H9 (cell line): ENCODE measurements around the gene ANKRD16. TPM values are rescaled to one million over a fixed set of nuclear protein-coding genes. Genes with fewer than 3 reads are reported as not detected.

ENCODE experiments used
- DNase-seq: peaks from one replicate; pipeline ENCODE4 v3.0.0-alpha.2; 2017
- H2AFZ ChIP-seq: one replicate; pipeline ENCODE4 v1.6.1; 2013; ENCODE audit warnings: mild to moderate bottlenecking, low read length, control low read depth, moderate library complexity
- H2AK5ac ChIP-seq: 2 replicates; pipeline ENCODE4 v1.6.1; 2013; ENCODE audit warnings: low read length, control low read depth, mixed read lengths; ENCODE audit not compliant: insufficient read length
- H2BK120ac ChIP-seq: one replicate; pipeline ENCODE4 v1.6.1; 2013; ENCODE audit warnings: low read depth, mild to moderate bottlenecking, low read length, control low read depth, inconsistent platforms; ENCODE audit not compliant: poor library complexity, severe bottlenecking
- H2BK12ac ChIP-seq: 2 replicates; pipeline ENCODE4 v1.6.1; 2013; ENCODE audit warnings: low read length, control low read depth, mixed read lengths, low read depth; ENCODE audit not compliant: insufficient read length
- H2BK15ac ChIP-seq: 2 replicates; pipeline ENCODE4 v1.6.1; 2013; ENCODE audit warnings: low read depth, low read length, control low read depth
- H2BK20ac ChIP-seq: one replicate; pipeline ENCODE4 v1.6.1; 2013; ENCODE audit warnings: low read depth, mild to moderate bottlenecking, low read length, control low read depth, inconsistent platforms; ENCODE audit not compliant: poor library complexity, severe bottlenecking
- H2BK5ac ChIP-seq: 2 replicates; pipeline ENCODE4 v1.6.1; 2013; ENCODE audit warnings: low read length, control low read depth, mixed read lengths; ENCODE audit not compliant: insufficient read length
- H3K14ac ChIP-seq: 2 replicates; pipeline ENCODE4 v1.6.1; 2013; ENCODE audit warnings: low read length, control low read depth; ENCODE audit not compliant: insufficient read depth
- H3K18ac ChIP-seq: 2 replicates; pipeline ENCODE4 v1.6.1; 2013; ENCODE audit warnings: low read depth, mild to moderate bottlenecking, mixed read lengths, low read length, control low read depth; ENCODE audit not compliant: insufficient read length
- H3K23ac ChIP-seq: 2 replicates; pipeline ENCODE4 v1.6.1; 2013; ENCODE audit warnings: low read length, control low read depth, mixed read lengths, low read depth; ENCODE audit not compliant: insufficient read length
- H3K23me2 ChIP-seq: 2 replicates; pipeline ENCODE4 v1.6.1; 2013; ENCODE audit warnings: low read depth, mild to moderate bottlenecking, mixed read lengths, low read length, control low read depth; ENCODE audit not compliant: insufficient read length, poor library complexity, severe bottlenecking
- H3K27ac ChIP-seq: 2 replicates; pipeline ENCODE4 v1.5.1; 2013; ENCODE audit warnings: low read length, control low read depth, mixed read lengths, low read depth; ENCODE audit not compliant: insufficient read length
- H3K27me3 ChIP-seq: 2 replicates; pipeline ENCODE4 v1.6.1; 2013; ENCODE audit warnings: low read length, control low read depth, inconsistent platforms; ENCODE audit not compliant: insufficient read depth
- H3K4ac ChIP-seq: 2 replicates; pipeline ENCODE4 v1.6.1; 2013; ENCODE audit warnings: low read depth, mild to moderate bottlenecking, control low read depth, inconsistent platforms, low read length, moderate library complexity
- H3K4me1 ChIP-seq: 2 replicates; pipeline ENCODE4 v1.6.1; 2013; ENCODE audit warnings: low read length, control low read depth, inconsistent platforms; ENCODE audit not compliant: insufficient read depth
- H3K4me2 ChIP-seq: 2 replicates; pipeline ENCODE4 v1.6.1; 2013; ENCODE audit warnings: low read length, control low read depth, mixed read lengths; ENCODE audit not compliant: insufficient read length, insufficient read depth
- H3K56ac ChIP-seq: 2 replicates; pipeline ENCODE4 v1.6.1; 2013; ENCODE audit warnings: low read depth, mild to moderate bottlenecking, mixed read lengths, low read length, control low read depth; ENCODE audit not compliant: insufficient read length
- H3K79me1 ChIP-seq: 2 replicates; pipeline ENCODE4 v1.6.1; 2013; ENCODE audit warnings: low read depth, mild to moderate bottlenecking, moderate library complexity, low read length, control low read depth, inconsistent platforms; ENCODE audit not compliant: insufficient read depth, poor library complexity, severe bottlenecking
- H3K79me2 ChIP-seq: 2 replicates; pipeline ENCODE4 v1.6.1; 2013; ENCODE audit warnings: low read length, control low read depth, inconsistent platforms; ENCODE audit not compliant: insufficient read depth
- H3K9ac ChIP-seq: 2 replicates; pipeline ENCODE4 v1.6.1; 2013; ENCODE audit warnings: low read length, control low read depth, mixed read lengths; ENCODE audit not compliant: insufficient read length; ENCODE audit errors: extremely low read depth
- H3K9me3 ChIP-seq: one replicate; pipeline ENCODE4 v1.6.1; 2013; ENCODE audit warnings: low read depth, low read length, inconsistent platforms; ENCODE audit not compliant: control insufficient read depth
- H3T11ph ChIP-seq: one replicate; pipeline ENCODE4 v1.6.1; 2013; ENCODE audit warnings: mild to moderate bottlenecking, low read length, control low read depth, inconsistent platforms
- H4K20me1 ChIP-seq: one replicate; pipeline ENCODE4 v1.6.1; 2013; ENCODE audit not compliant: control insufficient read depth, insufficient read length, insufficient read depth
- H4K5ac ChIP-seq: 2 replicates; pipeline ENCODE4 v1.6.1; 2013; ENCODE audit warnings: low read depth, mild to moderate bottlenecking, mixed read lengths, low read length, control low read depth; ENCODE audit not compliant: insufficient read length
- H4K8ac ChIP-seq: replicated peaks from 2 replicates; pipeline ENCODE4 v1.6.1; 2013; ENCODE audit warnings: low read length, control low read depth, mixed read lengths, low read depth; ENCODE audit not compliant: insufficient read length
- H4K91ac ChIP-seq: 2 replicates; pipeline ENCODE4 v1.6.1; 2013; ENCODE audit warnings: low read depth, mild to moderate bottlenecking, moderate library complexity, mixed read lengths, low read length, control low read depth; ENCODE audit not compliant: insufficient read length
- H3K27ac Mint-ChIP-seq, 3 experiments: 2 replicates in 2 of 3; 3 replicates in 1 of 3; pipeline ENCODE4 v1.8.0; 2020 to 2021; ENCODE audit warnings: mixed read lengths in 3 of 3, mild to moderate bottlenecking in 1 of 3, moderate library complexity in 1 of 3
- H3K27me3 Mint-ChIP-seq: 2 replicates; pipeline ENCODE4 v1.8.0; 2021; ENCODE audit warnings: low read depth, mild to moderate bottlenecking, moderate library complexity, mixed read lengths
- H3K36me3 Mint-ChIP-seq, 3 experiments: 2 replicates in 2 of 3; 3 replicates in 1 of 3; pipeline ENCODE4 v1.8.0; 2020 to 2021; ENCODE audit warnings: low read depth in 3 of 3, mixed read lengths in 3 of 3; ENCODE audit not compliant: insufficient read depth in 1 of 3
- H3K4me1 Mint-ChIP-seq, 2 experiments: 2 replicates each; pipeline ENCODE4 v1.8.0; 2020; ENCODE audit warnings: mixed read lengths in 2 of 2
- H3K4me3 Mint-ChIP-seq, 2 experiments: 2 replicates in 1 of 2; 3 replicates in 1 of 2; pipeline ENCODE4 v1.8.0; 2020 to 2021; ENCODE audit warnings: mild to moderate bottlenecking in 2 of 2, mixed read lengths in 2 of 2, moderate library complexity in 1 of 2
- H3K9me3 Mint-ChIP-seq, 2 experiments: 2 replicates in 1 of 2; 3 replicates in 1 of 2; pipeline ENCODE4 v1.8.0; 2020; ENCODE audit warnings: mild to moderate bottlenecking in 2 of 2, mixed read lengths in 2 of 2, moderate library complexity in 1 of 2
- CTCF ChIP-seq: fragments of 200-600 bp; sonication (generic); conservative IDR thresholded peaks from 3 replicates; pipeline ENCODE4 v1.8.0; 2021; ENCODE audit warnings: antibody characterized with exemption, mild to moderate bottlenecking
- WGBS: extraction: QIAGEN DNeasy Blood & Tissue Kit; methylation state at CpG from one replicate; pipeline ENCODE4 v1.1.7; 2013; ENCODE audit warnings: missing lambda C conversion rate, low lambda C conversion rate, mixed read lengths; ENCODE audit not compliant: insufficient read length; ENCODE audit errors: extremely low coverage; 5-methylcytosine and 5-hydroxymethylcytosine counted together
- total RNA-seq: library from RNA; stranded (reverse); gene quantifications from 2 replicates; pipeline ENCODE4 v1.2.1, GENCODE V29; 2021

ANKRD16 gene
- total RNA-seq, 1 experiment from 2014 or later: 11.4 TPM

GRCh38 chr10:5828725-5829124 lies 61.0 kb downstream of the ANKRD16 start:
- WGBS: no CpG with 5 or more reads among the region's 16 CpGs
- no peak overlapping the region for H3K14ac ChIP-seq
- no peaks in the 10 kb centered on the region for H3K79me2 ChIP-seq
- H2BK20ac ChIP-seq: no peak overlapping the region
- H2BK120ac ChIP-seq: no peak overlapping the region
- no peaks in the 10 kb centered on the region for H3K9me3 Mint-ChIP-seq
- no peak overlapping the region for H2AFZ ChIP-seq
- H4K5ac ChIP-seq: no peak overlapping the region
- H3K4me1 Mint-ChIP-seq: no peaks in the 10 kb centered on the region
- no peaks in the 10 kb centered on the region for H3K4me1 ChIP-seq
- H4K20me1 ChIP-seq: no peaks in the 10 kb centered on the region
- H2BK5ac ChIP-seq: no peak overlapping the region
- no peak overlapping the region for H2BK15ac ChIP-seq
- no peaks in the 10 kb centered on the region for H3K23me2 ChIP-seq
- H3K27ac ChIP-seq: no peak overlapping the region
- no peak overlapping the region for H3K18ac ChIP-seq
- no peak overlapping the region for H3K9ac ChIP-seq
- H3K27ac Mint-ChIP-seq: no peak overlapping the region; a peak in 1 of 7 replicates
- no peak overlapping the region for H3K56ac ChIP-seq
- no peaks in the 10 kb centered on the region for H3K79me1 ChIP-seq
- no peaks in the 10 kb centered on the region for H3K9me3 ChIP-seq
- no peaks in the 10 kb centered on the region for H3K36me3 Mint-ChIP-seq
- no peak overlapping the region for H2AK5ac ChIP-seq
- no peak overlapping the region for H4K91ac ChIP-seq
- no peak for DNase-seq
- peaks cover 2% of the 10 kb centered on the region; the same call in 1 of the 2 replicates for H3K27me3 Mint-ChIP-seq
- H2BK12ac ChIP-seq: no peak overlapping the region
- H4K8ac ChIP-seq: no peak overlapping the region
- H3K4me2 ChIP-seq: no peak overlapping the region
- H3K4me3 Mint-ChIP-seq: no peak overlapping the region
- H3K4ac ChIP-seq: no peak overlapping the region
- H3K23ac ChIP-seq: no peak overlapping the region
- H3T11ph ChIP-seq: no peak overlapping the region
- no peaks in the 10 kb centered on the region for H3K27me3 ChIP-seq
- TF ChIP-seq CTCF: no peak
